GM12878 (cell line): ENCODE data around the gene GDF11. TPM values are rescaled to one million over a fixed set of nuclear protein-coding genes. Genes with fewer than 3 reads are reported as not detected.
A peak's percentile ranks its signal among the peaks of the same experiment; 100 is the strongest.

Experiments
- ASH2L ChIP-seq: fragments of 300-600, 200-600 bp; sonication (generic); IDR thresholded peaks from 2 replicates; pipeline ENCODE4 v1.6.1; 2017; ENCODE audit warnings: low read depth, mild to moderate bottlenecking, borderline replicate concordance
- CEBPB ChIP-seq, 2 experiments: fragments of 150-350 bp in 1 of 2; IDR thresholded peaks; 2 replicates each; pipeline ENCODE4 v1.6.1; 2012 to 2014; ENCODE audit warnings: low read depth in 2 of 2, low read length in 2 of 2, borderline replicate concordance in 1 of 2, inconsistent platforms in 1 of 2
- CUX1 ChIP-seq: IDR thresholded peaks from 2 replicates; pipeline ENCODE4 v1.6.1; 2012; ENCODE audit warnings: improper control_type of control experiment, low read depth, low read length; ENCODE audit not compliant: insufficient replicate concordance
- DPF2 ChIP-seq: fragments of 450-650 bp; IDR thresholded peaks from 2 replicates; pipeline ENCODE4 v1.6.1; 2017; ENCODE audit warnings: mild to moderate bottlenecking
- ESRRA ChIP-seq: IDR thresholded peaks from 2 replicates; pipeline ENCODE4 v1.6.1; 2012; ENCODE audit warnings: mild to moderate bottlenecking, low read length, improper control_type of control experiment
- FOS ChIP-seq: IDR thresholded peaks from 3 replicates; pipeline ENCODE4 v1.6.1; 2011; ENCODE audit warnings: borderline replicate concordance; ENCODE audit not compliant: insufficient read length; ENCODE audit errors: extremely low read depth
- NFYB ChIP-seq: IDR thresholded peaks from 2 replicates; pipeline ENCODE4 v1.6.1; 2011; ENCODE audit warnings: low read depth, mild to moderate bottlenecking, low read length, improper control_type of control experiment, moderate library complexity; ENCODE audit not compliant: insufficient read depth
- PAX5 ChIP-seq: IDR thresholded peaks from 2 replicates; pipeline ENCODE4 v1.6.1; 2011; ENCODE audit warnings: low read depth, low read length, borderline replicate concordance
- POLR2A ChIP-seq: IDR thresholded peaks from 2 replicates; pipeline ENCODE4 v1.6.1; 2011; ENCODE audit warnings: low read depth, mild to moderate bottlenecking, low read length
- RB1 ChIP-seq: fragments of 450-650 bp; formaldehyde crosslinking; IDR thresholded peaks from 2 replicates; pipeline ENCODE4 v1.6.1; 2017; ENCODE audit warnings: mild to moderate bottlenecking, borderline replicate concordance
- REST ChIP-seq: IDR thresholded peaks from 2 replicates; pipeline ENCODE4 v1.6.1; 2012; ENCODE audit warnings: mild to moderate bottlenecking, low read depth, low read length
- SMC3 ChIP-seq: IDR thresholded peaks from 2 replicates; pipeline ENCODE4 v1.6.1; 2011; ENCODE audit warnings: low read length, improper control_type of control experiment, borderline replicate concordance
- TARDBP ChIP-seq: IDR thresholded peaks from 2 replicates; pipeline ENCODE4 v1.6.1; 2016; ENCODE audit warnings: borderline replicate concordance
- ZBTB33 ChIP-seq: fragments of 450-650 bp; IDR thresholded peaks from 2 replicates; pipeline ENCODE4 v1.6.1; 2017; ENCODE audit warnings: mild to moderate bottlenecking
- polyA plus RNA-seq, 11 experiments: library from polyadenylated mRNA; depleted of rRNA in 4 of 11; unstranded in 6 of 11; stranded (reverse) in 5 of 11; fragments of >200 nt; fragmentation: Nextera tagmentation in 4 of 11; fragmentation: Illumina TruSeq in 1 of 11; extraction: Ambion mirVana in 4 of 11; extraction: Trizol in 1 of 11; gene quantifications; 1 replicate in 1 of 11; 2 replicates in 10 of 11; pipeline versions ENCODE4 v1.2.1 to v1.2.3, GENCODE V29; 2011 to 2016; ENCODE audit warnings: inconsistent platforms in 2 of 11, missing spikeins in 2 of 11, low read depth in 1 of 11
- total RNA-seq, 4 experiments: library from RNA; depleted of rRNA in 3 of 4; stranded (reverse); fragments of >200 nt in 3 of 4; fragmentation: Illumina TruSeq in 1 of 4; extraction: Trizol in 1 of 4; gene quantifications; 2 replicates each; pipeline versions ENCODE4 v1.2.1 to v1.2.3, GENCODE V29; 2013 to 2021

The GDF11 gene
- total and polyA plus RNA-seq, 10 of the 15 experiments (the other 5 are each of a cell fraction or from before 2014, with no cell fraction given), result 0.83 to 15.4 (median 4.3) TPM

GRCh38 chr12:55717011-55718007 lies 25.6 kb upstream of the GDF11 start (continued):
- no peak for TF ChIP-seq CUX1
- no peak for TF ChIP-seq ASH2L
- no peak for TF ChIP-seq NFYB
- TF ChIP-seq POLR2A, result peak; percentile 53; the same call in 1 of the 2 replicates
- TF ChIP-seq ESRRA, result no peak
- no peak for TF ChIP-seq REST
- TF ChIP-seq CEBPB (IDR thresholded peaks at IDR 0.05; ENCODE audit: borderline replicate concordance in 1 of 2, low read depth in 2 of 2, low read length in 2 of 2), result no peak
- TF ChIP-seq PAX5, result no peak
- TF ChIP-seq FOS, result no peak
- no peak for TF ChIP-seq ZBTB33
- no peak for TF ChIP-seq SMC3
- TF ChIP-seq TARDBP, result no peak
- no peak for TF ChIP-seq RB1
- TF ChIP-seq DPF2, result no peak
